GM12875 (cell line): ENCODE measurements around the gene EGFL8.

Source experiments
- H3K4me3 ChIP-seq: one replicate; pipeline ENCODE4 v1.5.1; 2011; ENCODE audit warnings: low read depth, low read length, control low read depth
- CTCF ChIP-seq: IDR thresholded peaks from 2 replicates; pipeline ENCODE4 v1.5.1; 2011; ENCODE audit warnings: low read depth, mild to moderate bottlenecking, control low read depth, inconsistent platforms, low read length, moderate library complexity, borderline replicate concordance; ENCODE audit not compliant: insufficient read depth

Gene EGFL8

GRCh38 chr6:32175711-32176475, 11.5 kb downstream of the EGFL8 start, which contains the start of gene AGPAT1:
Gene AGPAT1 (minus strand): TSS chr6:32176084. CDS start chr6:32171496, 4,588 bp downstream.
- peak within 1 kb of the TSS; percentile 68 for H3K4me3 ChIP-seq
- no peak for TF ChIP-seq CTCF

DNA sequence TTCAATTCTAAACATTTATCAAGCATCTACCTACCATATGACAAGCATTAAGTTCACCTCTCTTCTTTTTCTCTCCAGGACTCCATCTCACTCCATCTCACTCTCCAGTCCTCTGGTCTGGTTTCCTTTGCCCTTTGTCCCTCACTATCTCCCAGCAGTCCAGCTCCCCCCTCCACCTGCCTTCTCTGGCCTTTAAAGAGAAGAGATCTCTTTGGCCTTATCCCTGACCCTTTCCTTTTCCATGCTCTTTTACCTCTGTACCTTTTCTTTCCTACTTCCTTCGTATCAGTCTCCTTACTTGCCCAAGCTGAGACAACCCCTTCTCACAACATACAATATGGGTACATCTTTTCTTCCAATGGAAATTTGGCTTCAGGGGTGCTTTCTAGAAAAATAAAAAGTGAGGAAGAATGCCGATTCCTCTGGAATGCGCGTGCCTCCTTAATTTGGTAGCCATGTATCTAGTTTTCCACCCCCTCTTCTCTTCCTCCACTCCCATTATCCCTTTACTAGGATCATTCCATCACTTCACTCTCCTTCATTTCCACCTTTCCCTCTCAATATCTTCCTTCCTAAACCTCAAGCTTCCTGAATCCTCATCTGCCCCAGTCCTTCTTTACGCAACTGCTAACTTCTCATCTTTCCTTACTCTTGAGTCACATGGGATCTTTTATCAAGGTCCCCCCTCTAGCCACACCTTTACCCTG, 12.2 kb downstream of the EGFL8 start:
- peak overlapping the region; percentile 51 for H3K4me3 ChIP-seq
- TF ChIP-seq CTCF, result no peak

DNA sequence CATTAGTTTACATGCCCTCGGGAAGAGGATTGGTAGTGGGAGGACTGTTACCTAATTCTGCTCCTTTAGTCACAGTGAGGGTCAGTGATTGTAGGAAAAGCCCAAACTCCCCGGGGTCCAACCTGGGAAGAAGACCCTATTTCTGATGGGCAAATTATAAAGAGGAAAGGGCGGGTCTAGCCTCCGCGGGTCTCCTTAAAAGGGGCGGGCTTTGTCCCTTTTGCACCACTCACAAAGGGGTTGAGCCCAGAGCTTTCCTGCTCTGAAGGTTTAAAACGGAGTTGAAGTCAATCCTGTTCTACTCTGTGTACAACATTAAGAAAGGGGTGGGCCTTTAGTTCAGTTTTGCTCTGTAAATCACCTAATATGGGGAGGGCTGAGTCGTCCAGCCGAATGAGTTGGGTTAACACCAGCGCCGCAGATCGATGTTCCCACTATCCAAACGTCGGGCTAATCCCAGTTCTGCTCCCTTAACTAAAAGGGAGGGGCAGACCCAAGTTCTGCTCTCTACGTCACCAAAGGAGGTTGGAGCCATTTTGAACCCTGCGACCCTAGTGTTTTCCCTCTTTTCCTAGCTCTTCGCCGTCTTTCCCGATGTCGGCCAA, 12.9 kb downstream of the EGFL8 start:
- TF ChIP-seq CTCF, result no peak
- peak overlapping the region; percentile 51 for H3K4me3 ChIP-seq

GRCh38 chr6:32177788-32178546, 13.6 kb downstream of the EGFL8 start, which contains the start of gene RNF5:
Gene RNF5 (plus strand): TSS chr6:32178405. CDS start chr6:32178512, 107 bp downstream.
- H3K4me3 ChIP-seq, result peak within 1 kb of the TSS; percentile 52
- TF ChIP-seq CTCF, result no peak

DNA sequence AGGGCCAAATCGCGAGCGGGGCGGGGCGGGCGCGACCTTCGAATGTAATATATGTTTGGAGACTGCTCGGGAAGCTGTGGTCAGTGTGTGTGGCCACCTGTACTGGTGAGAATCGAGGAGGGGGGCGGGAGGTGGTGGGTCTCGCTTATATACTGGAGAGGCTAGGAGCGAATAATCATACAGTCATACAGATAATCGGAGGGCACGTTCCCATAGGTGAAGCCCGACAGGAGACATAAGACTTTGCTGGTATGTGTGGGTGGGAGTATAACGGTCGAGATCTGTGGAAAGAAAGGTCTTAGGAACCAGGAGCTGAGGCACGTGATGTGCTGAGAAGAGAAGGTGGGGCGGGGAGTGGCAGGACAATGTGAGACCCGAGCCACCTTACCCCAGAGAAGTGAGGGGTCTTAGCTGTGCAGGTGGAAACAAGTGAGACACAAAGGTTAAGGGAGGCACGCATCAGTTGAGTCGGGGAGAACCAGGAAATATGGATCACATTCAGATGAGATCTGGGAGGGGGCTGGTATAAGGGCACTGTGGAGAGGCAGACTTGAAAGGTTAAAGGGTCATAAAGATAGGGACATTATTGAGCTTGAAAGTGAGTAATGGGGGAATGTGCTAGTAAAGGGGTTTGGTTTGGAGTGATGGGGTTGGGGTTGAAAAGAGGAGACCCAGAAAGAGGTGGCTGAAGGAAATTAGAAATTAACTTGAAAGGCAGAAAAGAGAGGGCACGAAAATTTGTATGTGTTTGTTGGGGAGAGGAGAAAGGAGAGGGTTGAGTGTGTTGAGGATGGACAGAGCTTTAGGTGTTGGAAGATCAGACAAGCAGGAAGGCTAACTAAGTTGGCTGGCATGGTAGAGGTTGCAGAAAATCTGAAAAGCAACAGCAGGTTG, 14.4 kb downstream of the EGFL8 start:
- peak overlapping the region; percentile 52 for H3K4me3 ChIP-seq
- TF ChIP-seq CTCF, result no peak
